ENCODE data around the gene TSHZ1. TPM values are rescaled to one million over a fixed set of nuclear protein-coding genes. Genes with fewer than 3 reads are reported as not detected.

The TSHZ1 gene
- total and polyA plus RNA-seq, 5 donors from 2014 or later = 1.1 to 16.4 (median 1.5) TPM

- Histone ChIP-seq H3K4me1 (ENCODE audit: control insufficient read depth, insufficient read depth, low read length, poor library complexity, severe bottlenecking) (no peaks in the 10 kb centered on the region), H3K27me3 (ENCODE audit: control insufficient read depth, insufficient read depth, low read length) (no peaks in the 10 kb centered on the region), H3K27ac (ENCODE audit: insufficient read depth, low read length, poor library complexity, severe bottlenecking) (no peak overlapping the region), H3K36me3 (ENCODE audit: control insufficient read depth, insufficient read depth, low read length) (peaks cover 31% of the 10 kb centered on the region), H3K9me3 (ENCODE audit: control insufficient read depth in 2 of 2, low read length in 2 of 2) (no peaks in the 10 kb centered on the region), H3K4me3 (ENCODE audit: low read depth, low read length) (no peak overlapping the region)
- ATAC-seq (ENCODE audit: low read depth in 2 of 2) = no peak
- DNase-seq = no peak
- no peaks in the 10 kb centered on the region for H3K27me3 Mint-ChIP-seq
- H3K27ac Mint-ChIP-seq = peak overlapping the region in 1 of 3 donors; percentile 52
- no peaks in the 10 kb centered on the region for H3K9me3 Mint-ChIP-seq
- H3K4me1 Mint-ChIP-seq = peaks cover 7 to 18% (median 14%) of the 10 kb centered on the region in 4 donors
- H3K4me3 Mint-ChIP-seq = no peak overlapping the region
- peaks cover 25% of the 10 kb centered on the region for H3K36me3 Mint-ChIP-seq
Observed at GRCh38 chr18:75283731-75284130, 73.1 kb downstream of the TSHZ1 start.

- Mint-ChIP-seq H3K36me3 (peaks cover 26% of the 10 kb centered on the region), H3K4me1 (peaks cover 2 to 14% (median 10%) of the 10 kb centered on the region in 4 donors), H3K27ac (no peak overlapping the region), H3K4me3 (peak overlapping the region in 1 of 4 donors; percentile 52), H3K9me3 (no peaks in the 10 kb centered on the region), H3K27me3 (no peaks in the 10 kb centered on the region)
- no peak for ATAC-seq (ENCODE audit: low read depth in 2 of 2)
- peaks cover 31% of the 10 kb centered on the region for H3K36me3 ChIP-seq (ENCODE audit: control insufficient read depth, insufficient read depth, low read length)
- DNase-seq = no peak
- H3K27ac ChIP-seq (ENCODE audit: insufficient read depth, low read length, poor library complexity, severe bottlenecking) = no peak overlapping the region
- H3K4me1 ChIP-seq (ENCODE audit: control insufficient read depth, insufficient read depth, low read length, poor library complexity, severe bottlenecking) = no peaks in the 10 kb centered on the region
- H3K27me3 ChIP-seq (ENCODE audit: control insufficient read depth, insufficient read depth, low read length) = no peaks in the 10 kb centered on the region
- no peaks in the 10 kb centered on the region for H3K9me3 ChIP-seq (ENCODE audit: control insufficient read depth in 2 of 2, low read length in 2 of 2)
- H3K4me3 ChIP-seq (ENCODE audit: low read depth, low read length) = no peak overlapping the region
Observed at GRCh38 chr18:75284566-75284965, 74.0 kb downstream of the TSHZ1 start.

- H3K36me3 Mint-ChIP-seq = peaks cover 26% of the 10 kb centered on the region
- ATAC-seq (ENCODE audit: low read depth in 2 of 2) = no peak
Observed at GRCh38 chr18:75285876-75286275, 75.3 kb downstream of the TSHZ1 start.

GRCh38 chr18:75287006-75287405 is 76.4 kb downstream of the TSHZ1 start:
- no peaks in the 10 kb centered on the region for H3K9me3 Mint-ChIP-seq
- no peaks in the 10 kb centered on the region for H3K27me3 Mint-ChIP-seq
- H3K4me3 Mint-ChIP-seq = no peak overlapping the region
- peaks cover 0 to 6% (median 0%) of the 10 kb centered on the region in 4 donors for H3K4me1 Mint-ChIP-seq
- H3K27me3 ChIP-seq (ENCODE audit: control insufficient read depth, insufficient read depth, low read length) = no peaks in the 10 kb centered on the region
- no peaks in the 10 kb centered on the region for H3K4me1 ChIP-seq (ENCODE audit: control insufficient read depth, insufficient read depth, low read length, poor library complexity, severe bottlenecking)
- H3K9me3 ChIP-seq (ENCODE audit: control insufficient read depth in 2 of 2, low read length in 2 of 2) = no peaks in the 10 kb centered on the region
- H3K4me3 ChIP-seq (ENCODE audit: low read depth, low read length) = no peak overlapping the region
- peaks cover 31% of the 10 kb centered on the region for H3K36me3 ChIP-seq (ENCODE audit: control insufficient read depth, insufficient read depth, low read length)
- peaks cover 26% of the 10 kb centered on the region for H3K36me3 Mint-ChIP-seq
- DNase-seq (no peak), ATAC-seq (ENCODE audit: low read depth in 2 of 2) (no peak)
- no peak overlapping the region for H3K27ac Mint-ChIP-seq
- H3K27ac ChIP-seq (ENCODE audit: insufficient read depth, low read length, poor library complexity, severe bottlenecking) = no peak overlapping the region

More at GRCh38 chr18:75285876-75286275, 75.3 kb downstream of the TSHZ1 start:
- no peaks in the 10 kb centered on the region for H3K27me3 ChIP-seq (ENCODE audit: control insufficient read depth, insufficient read depth, low read length)
- H3K4me1 ChIP-seq (ENCODE audit: control insufficient read depth, insufficient read depth, low read length, poor library complexity, severe bottlenecking) = no peaks in the 10 kb centered on the region
- H3K27ac ChIP-seq (ENCODE audit: insufficient read depth, low read length, poor library complexity, severe bottlenecking) = no peak overlapping the region
- H3K9me3 ChIP-seq (ENCODE audit: control insufficient read depth in 2 of 2, low read length in 2 of 2) = no peaks in the 10 kb centered on the region
- no peak overlapping the region for H3K27ac Mint-ChIP-seq
- no peak overlapping the region for H3K4me3 Mint-ChIP-seq
- H3K9me3 Mint-ChIP-seq = no peaks in the 10 kb centered on the region
- H3K27me3 Mint-ChIP-seq = no peaks in the 10 kb centered on the region
- no peak overlapping the region for H3K4me3 ChIP-seq (ENCODE audit: low read depth, low read length)
- peaks cover 31% of the 10 kb centered on the region for H3K36me3 ChIP-seq (ENCODE audit: control insufficient read depth, insufficient read depth, low read length)
- DNase-seq = no peak
- peaks cover 0 to 6% (median 2%) of the 10 kb centered on the region in 4 donors for H3K4me1 Mint-ChIP-seq

GRCh38 chr18:75287700-75288099 is 77.1 kb downstream of the TSHZ1 start:
- H3K4me3 Mint-ChIP-seq = no peak overlapping the region

GRCh38 chr18:75289761-75290160 is 79.2 kb downstream of the TSHZ1 start:
- H3K4me3 ChIP-seq (ENCODE audit: low read depth, low read length) = no peak overlapping the region
- no peak overlapping the region for H3K27ac ChIP-seq (ENCODE audit: insufficient read depth, low read length, poor library complexity, severe bottlenecking)
- Mint-ChIP-seq H3K4me3 (no peak overlapping the region), H3K9me3 (no peaks in the 10 kb centered on the region), H3K36me3 (peaks cover 20% of the 10 kb centered on the region), H3K27me3 (no peaks in the 10 kb centered on the region), H3K4me1 (no peaks in the 10 kb centered on the region), H3K27ac (no peak overlapping the region)
- peaks cover 29% of the 10 kb centered on the region for H3K36me3 ChIP-seq (ENCODE audit: control insufficient read depth, insufficient read depth, low read length)
- no peaks in the 10 kb centered on the region for H3K27me3 ChIP-seq (ENCODE audit: control insufficient read depth, insufficient read depth, low read length)
- H3K4me1 ChIP-seq (ENCODE audit: control insufficient read depth, insufficient read depth, low read length, poor library complexity, severe bottlenecking) = no peaks in the 10 kb centered on the region
- DNase-seq (no peak), ATAC-seq (ENCODE audit: low read depth in 2 of 2) (no peak)
- no peaks in the 10 kb centered on the region for H3K9me3 ChIP-seq (ENCODE audit: control insufficient read depth in 2 of 2, low read length in 2 of 2)

More at GRCh38 chr18:75287700-75288099, 77.1 kb downstream of the TSHZ1 start:
- no peaks in the 10 kb centered on the region for H3K27me3 Mint-ChIP-seq
- Histone ChIP-seq H3K9me3 (ENCODE audit: control insufficient read depth in 2 of 2, low read length in 2 of 2) (no peaks in the 10 kb centered on the region), H3K4me3 (ENCODE audit: low read depth, low read length) (no peak overlapping the region), H3K4me1 (ENCODE audit: control insufficient read depth, insufficient read depth, low read length, poor library complexity, severe bottlenecking) (no peaks in the 10 kb centered on the region), H3K36me3 (ENCODE audit: control insufficient read depth, insufficient read depth, low read length) (peaks cover 31% of the 10 kb centered on the region), H3K27ac (ENCODE audit: insufficient read depth, low read length, poor library complexity, severe bottlenecking) (no peak overlapping the region), H3K27me3 (ENCODE audit: control insufficient read depth, insufficient read depth, low read length) (no peaks in the 10 kb centered on the region)
- ATAC-seq (ENCODE audit: low read depth in 2 of 2) (no peak), DNase-seq (no peak)
- no peak overlapping the region for H3K27ac Mint-ChIP-seq
- H3K9me3 Mint-ChIP-seq = no peaks in the 10 kb centered on the region
- peaks cover 26% of the 10 kb centered on the region for H3K36me3 Mint-ChIP-seq
- peaks cover 0 to 3% (median 0%) of the 10 kb centered on the region in 4 donors for H3K4me1 Mint-ChIP-seq

GRCh38 chr18:75290737-75291358 is 80.3 kb downstream of the TSHZ1 start:
- Mint-ChIP-seq H3K4me1 (no peaks in the 10 kb centered on the region), H3K36me3 (peaks cover 11% of the 10 kb centered on the region), H3K27ac (no peak overlapping the region), H3K9me3 (no peaks in the 10 kb centered on the region), H3K27me3 (no peaks in the 10 kb centered on the region), H3K4me3 (no peak overlapping the region)
- Histone ChIP-seq H3K27ac (ENCODE audit: insufficient read depth, low read length, poor library complexity, severe bottlenecking) (no peak overlapping the region), H3K36me3 (ENCODE audit: control insufficient read depth, insufficient read depth, low read length) (peaks cover 25% of the 10 kb centered on the region), H3K4me3 (ENCODE audit: low read depth, low read length) (no peak overlapping the region), H3K27me3 (ENCODE audit: control insufficient read depth, insufficient read depth, low read length) (no peaks in the 10 kb centered on the region), H3K4me1 (ENCODE audit: control insufficient read depth, insufficient read depth, low read length, poor library complexity, severe bottlenecking) (no peaks in the 10 kb centered on the region), H3K9me3 (ENCODE audit: control insufficient read depth in 2 of 2, low read length in 2 of 2) (no peaks in the 10 kb centered on the region)
- DNase-seq (no peak), ATAC-seq (ENCODE audit: low read depth in 2 of 2) (no peak)

GRCh38 chr18:75291460-75291859 is 80.9 kb downstream of the TSHZ1 start:
- Mint-ChIP-seq H3K4me3 (no peak overlapping the region), H3K27me3 (no peaks in the 10 kb centered on the region), H3K36me3 (peaks cover 11% of the 10 kb centered on the region), H3K27ac (no peak overlapping the region), H3K4me1 (no peaks in the 10 kb centered on the region), H3K9me3 (no peaks in the 10 kb centered on the region)
- DNase-seq (no peak), ATAC-seq (ENCODE audit: low read depth in 2 of 2) (no peak)
- Histone ChIP-seq H3K27me3 (ENCODE audit: control insufficient read depth, insufficient read depth, low read length) (no peaks in the 10 kb centered on the region), H3K36me3 (ENCODE audit: control insufficient read depth, insufficient read depth, low read length) (peaks cover 19% of the 10 kb centered on the region), H3K4me3 (ENCODE audit: low read depth, low read length) (no peak overlapping the region), H3K27ac (ENCODE audit: insufficient read depth, low read length, poor library complexity, severe bottlenecking) (no peak overlapping the region), H3K9me3 (ENCODE audit: control insufficient read depth in 2 of 2, low read length in 2 of 2) (no peaks in the 10 kb centered on the region), H3K4me1 (ENCODE audit: control insufficient read depth, insufficient read depth, low read length, poor library complexity, severe bottlenecking) (no peaks in the 10 kb centered on the region)

Data from CD4-positive, CD25-positive, alpha-beta regulatory T cell (primary cell).